Mammary epithelial cell (primary cell): ENCODE data around the gene SMAD2.

Experiments used
- CTCF ChIP-seq, 2 donors: IDR thresholded peaks in 1 of 2; conservative IDR thresholded peaks in 1 of 2; 2 replicates each; pipeline ENCODE4 v1.5.1; 2011 to 2012; ENCODE audit warnings: inconsistent platforms in 2 of 2, low read length in 2 of 2, mild to moderate bottlenecking in 2 of 2, control low read depth in 1 of 2, low read depth in 1 of 2; ENCODE audit not compliant: insufficient read depth in 1 of 2; ENCODE audit errors: extremely low read depth in 1 of 2
- EZH2 ChIP-seq: IDR thresholded peaks from 2 replicates; pipeline ENCODE4 v1.6.1; 2012; ENCODE audit warnings: low read length, inconsistent platforms, borderline replicate concordance

GRCh38 chr18:47858607-47859006 lies 71.9 kb downstream of the SMAD2 start:
- TF ChIP-seq CTCF (conservative IDR thresholded peaks at IDR 0.05 in 1 of 2, IDR thresholded peaks at IDR 0.05 in 1 of 2; ENCODE audit: extremely low read depth in 1 of 2, insufficient read depth in 1 of 2, low read depth in 1 of 2, low read length in 2 of 2), result no peak
- TF ChIP-seq EZH2, result no peak
